Esophagus muscularis mucosa (tissue), 4 donors: ENCODE measurements around the gene NEU4.

Source experiments
- CTCF ChIP-seq, 3 experiments: fragments of 200-600 bp in 2 of 3; fragments of 450-650 bp in 1 of 3; sonication (generic) in 2 of 3; IDR thresholded peaks; one replicate each; pipeline ENCODE4 v1.5.1; 2017 to 2019; ENCODE audit warnings: antibody characterized with exemption in 3 of 3, mild to moderate bottlenecking in 2 of 3, moderate library complexity in 1 of 3
- EP300 ChIP-seq: sonication (generic); formaldehyde crosslinking; IDR thresholded peaks from one replicate; pipeline ENCODE4 v1.6.1; 2017; ENCODE audit warnings: antibody characterized with exemption
- POLR2A ChIP-seq: fragments of 450-650 bp; IDR thresholded peaks from one replicate; pipeline ENCODE4 v1.6.1; 2017; ENCODE audit warnings: antibody characterized with exemption, moderate library complexity, mild to moderate bottlenecking, low read depth
- POLR2AphosphoS5 ChIP-seq, 2 donors: sonication (generic); formaldehyde crosslinking; IDR thresholded peaks; one replicate each; pipeline ENCODE4 v1.6.1; 2017; ENCODE audit warnings: antibody characterized with exemption in 2 of 2

- no peak for TF ChIP-seq POLR2A
- no peak for TF ChIP-seq CTCF (IDR thresholded peaks at IDR 0.05)
- TF ChIP-seq POLR2AphosphoS5 (IDR thresholded peaks at IDR 0.05) = no peak
- TF ChIP-seq EP300 = no peak
Measured at GRCh38 chr2:241793385-241793784, 15.6 kb upstream of the NEU4 start.
